ENCODE data around the gene FURIN.
"Not testable (repeated sequence)": the region's sequence is repeated elsewhere in the genome, so short reads cannot be mapped to it uniquely, and the experiment has no call there.

FURIN gene

DNA sequence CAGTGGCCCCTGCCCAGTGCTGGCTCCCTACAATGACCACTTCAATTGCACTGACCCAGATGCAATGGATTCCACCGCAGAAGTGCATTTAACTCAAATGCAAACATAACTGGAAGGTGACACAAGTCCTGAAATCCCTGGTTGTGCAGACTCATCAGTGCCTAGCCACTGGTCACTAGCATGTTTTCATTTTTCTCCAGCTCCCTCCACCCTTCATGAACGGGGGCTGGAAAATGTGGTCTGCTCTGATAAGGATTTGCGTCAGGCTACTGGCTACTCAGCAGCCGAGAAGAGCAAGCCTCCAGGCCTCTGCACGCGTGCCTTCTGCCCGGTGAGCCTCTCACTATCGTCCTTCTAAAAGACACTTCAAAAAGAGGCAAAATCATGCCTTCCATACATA is 27.4 kb upstream of the FURIN start:
- no peak overlapping the region for H3K27ac ChIP-seq (ENCODE audit: insufficient read depth, low read length, poor library complexity, severe bottlenecking)
- H3K4me1 ChIP-seq (ENCODE audit: control insufficient read depth, insufficient read depth, low read length, poor library complexity, severe bottlenecking) = peaks cover 29% of the 10 kb centered on the region
- no peak for DNase-seq
- no peak overlapping the region for H3K4me3 ChIP-seq (ENCODE audit: insufficient read depth, low read depth, low read length, poor library complexity, severe bottlenecking)
- H3K9me3 ChIP-seq (ENCODE audit: control insufficient read depth, low read length) = no peaks in the 10 kb centered on the region
- H3K27me3 ChIP-seq (replicated peaks; ENCODE audit: control insufficient read depth, insufficient read depth, low read length, poor library complexity, severe bottlenecking) = no peaks in the 10 kb centered on the region
- no peaks in the 10 kb centered on the region for H3K36me3 ChIP-seq (ENCODE audit: control insufficient read depth, insufficient read depth, low read length)

DNA sequence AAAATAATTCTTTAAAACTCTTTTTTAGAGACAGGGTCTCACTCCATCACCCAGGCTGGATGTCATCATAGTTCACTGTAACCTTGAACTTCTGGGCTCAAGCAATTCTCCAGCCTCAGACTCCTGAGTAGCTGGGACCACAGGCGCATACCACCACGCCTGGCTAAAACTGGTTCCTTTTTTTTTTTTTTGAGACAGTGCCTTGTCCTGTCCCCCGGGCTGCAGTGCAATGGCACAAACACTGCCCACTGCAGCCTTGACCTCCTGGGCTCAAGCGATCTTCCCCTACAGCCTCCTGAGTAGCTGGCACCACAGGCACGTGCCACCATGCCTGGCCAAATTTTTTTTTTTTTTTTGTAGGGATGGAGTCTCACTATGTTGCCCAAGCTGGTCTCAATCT is 23.7 kb upstream of the FURIN start:
- peaks cover 8% of the 10 kb centered on the region for H3K4me1 ChIP-seq (ENCODE audit: control insufficient read depth, insufficient read depth, low read length, poor library complexity, severe bottlenecking)
- no peaks in the 10 kb centered on the region for H3K36me3 ChIP-seq (ENCODE audit: control insufficient read depth, insufficient read depth, low read length)
- no peak for DNase-seq
- H3K9me3 ChIP-seq (ENCODE audit: control insufficient read depth, low read length) = no peaks in the 10 kb centered on the region
- no peaks in the 10 kb centered on the region for H3K27me3 ChIP-seq (replicated peaks; ENCODE audit: control insufficient read depth, insufficient read depth, low read length, poor library complexity, severe bottlenecking)
- no peak overlapping the region for H3K4me3 ChIP-seq (ENCODE audit: insufficient read depth, low read depth, low read length, poor library complexity, severe bottlenecking)
- H3K27ac ChIP-seq (ENCODE audit: insufficient read depth, low read length, poor library complexity, severe bottlenecking) = no peak overlapping the region

DNA sequence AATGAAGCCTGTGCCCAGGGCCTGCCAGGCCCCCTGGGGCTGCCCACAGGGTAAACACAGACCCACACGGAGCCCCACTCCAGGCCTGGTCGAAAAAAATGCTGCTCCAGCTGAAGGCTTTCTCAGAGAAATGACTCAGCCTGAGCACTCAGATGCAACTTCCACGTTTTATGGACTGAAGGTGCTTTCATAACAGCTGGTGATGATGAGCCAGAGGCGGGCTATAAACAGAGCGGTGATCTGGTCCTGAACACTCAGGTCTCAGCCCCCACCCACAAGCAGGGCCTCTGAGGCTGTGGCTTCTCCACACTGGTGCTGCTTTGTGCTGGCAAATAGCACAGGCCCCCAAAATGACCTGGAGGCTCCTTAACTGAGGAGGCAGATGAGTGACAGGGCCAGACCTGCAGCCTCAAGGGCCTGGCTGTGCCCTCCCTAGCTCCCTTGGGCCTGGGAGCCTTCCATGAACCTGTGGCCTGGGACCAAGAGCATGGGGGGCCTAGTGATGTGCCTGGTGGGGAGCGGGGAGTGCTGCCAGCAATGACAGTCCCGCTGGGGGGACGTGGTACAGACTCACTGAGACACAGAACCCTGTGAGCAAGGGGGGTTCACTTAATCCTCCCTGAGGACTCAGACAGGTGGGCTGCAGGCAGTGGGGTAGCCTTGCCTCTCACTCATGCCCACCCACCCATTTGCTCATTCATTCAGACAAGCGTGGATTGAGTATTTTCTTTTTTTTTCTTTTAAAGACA is 23.0 kb upstream of the FURIN start:
- Histone ChIP-seq H3K27me3 (replicated peaks; ENCODE audit: control insufficient read depth, insufficient read depth, low read length, poor library complexity, severe bottlenecking) (no peaks in the 10 kb centered on the region), H3K4me3 (ENCODE audit: insufficient read depth, low read depth, low read length, poor library complexity, severe bottlenecking) (no peak overlapping the region), H3K27ac (ENCODE audit: insufficient read depth, low read length, poor library complexity, severe bottlenecking) (no peak overlapping the region), H3K4me1 (ENCODE audit: control insufficient read depth, insufficient read depth, low read length, poor library complexity, severe bottlenecking) (peaks cover 4% of the 10 kb centered on the region), H3K36me3 (ENCODE audit: control insufficient read depth, insufficient read depth, low read length) (no peaks in the 10 kb centered on the region), H3K9me3 (ENCODE audit: control insufficient read depth, low read length) (no peaks in the 10 kb centered on the region)
- DNase-seq = no peak

DNA sequence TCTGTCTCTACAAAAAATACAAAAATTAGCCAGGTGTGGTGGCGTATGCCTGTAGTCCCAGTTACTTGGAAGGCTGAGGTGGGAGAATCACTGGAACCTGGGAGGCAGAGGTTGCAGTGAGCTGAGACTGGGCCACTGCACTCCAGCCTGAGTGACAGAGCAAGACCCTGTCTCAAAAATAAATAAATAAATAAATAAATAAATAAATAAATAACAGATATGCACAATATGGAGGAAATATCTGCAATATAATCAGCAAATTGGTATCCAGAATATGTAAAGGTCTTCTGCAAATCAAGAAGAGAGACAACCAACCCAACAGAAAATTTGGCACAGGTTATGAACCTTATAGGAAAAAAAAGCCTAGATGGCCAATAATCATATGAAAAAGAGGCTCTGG is 19.0 kb upstream of the FURIN start:
- not testable (repeated sequence) for DNase-seq; H3K27ac ChIP-seq (ENCODE audit: insufficient read depth, low read length, poor library complexity, severe bottlenecking); H3K9me3 ChIP-seq (ENCODE audit: control insufficient read depth, low read length); H3K4me3 ChIP-seq (ENCODE audit: insufficient read depth, low read depth, low read length, poor library complexity, severe bottlenecking); H3K36me3 ChIP-seq (ENCODE audit: control insufficient read depth, insufficient read depth, low read length); H3K27me3 ChIP-seq (replicated peaks; ENCODE audit: control insufficient read depth, insufficient read depth, low read length, poor library complexity, severe bottlenecking)
- peaks cover 35% of the 10 kb centered on the region for H3K4me1 ChIP-seq (ENCODE audit: control insufficient read depth, insufficient read depth, low read length, poor library complexity, severe bottlenecking)

DNA sequence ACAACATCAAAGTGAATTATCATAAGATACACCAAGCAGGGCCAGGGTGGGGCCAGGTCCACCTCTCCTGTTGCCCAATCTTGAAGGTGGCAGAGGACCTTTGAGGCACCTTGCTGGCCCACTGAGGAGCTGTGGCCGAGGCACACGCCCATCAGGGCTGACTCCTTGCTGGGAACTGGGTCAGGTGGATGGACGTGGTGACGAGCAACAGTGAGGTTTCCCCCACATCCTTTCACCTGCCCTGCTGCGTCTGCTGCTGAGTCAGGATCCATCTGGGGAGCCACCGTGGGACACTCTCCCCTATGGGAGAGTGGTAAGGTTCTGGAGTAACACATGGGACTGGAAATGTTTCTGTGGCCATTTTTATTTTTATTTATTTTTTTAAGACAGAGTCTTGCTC is 17.3 kb upstream of the FURIN start:
- Histone ChIP-seq H3K27ac (ENCODE audit: insufficient read depth, low read length, poor library complexity, severe bottlenecking) (peak overlapping the region; percentile 25), H3K4me1 (ENCODE audit: control insufficient read depth, insufficient read depth, low read length, poor library complexity, severe bottlenecking) (peaks cover 38% of the 10 kb centered on the region), H3K36me3 (ENCODE audit: control insufficient read depth, insufficient read depth, low read length) (no peaks in the 10 kb centered on the region), H3K4me3 (ENCODE audit: insufficient read depth, low read depth, low read length, poor library complexity, severe bottlenecking) (no peak overlapping the region), H3K9me3 (ENCODE audit: control insufficient read depth, low read length) (no peaks in the 10 kb centered on the region), H3K27me3 (replicated peaks; ENCODE audit: control insufficient read depth, insufficient read depth, low read length, poor library complexity, severe bottlenecking) (no peaks in the 10 kb centered on the region)
- peak; percentile 39 to 67 (median 52) for DNase-seq

DNA sequence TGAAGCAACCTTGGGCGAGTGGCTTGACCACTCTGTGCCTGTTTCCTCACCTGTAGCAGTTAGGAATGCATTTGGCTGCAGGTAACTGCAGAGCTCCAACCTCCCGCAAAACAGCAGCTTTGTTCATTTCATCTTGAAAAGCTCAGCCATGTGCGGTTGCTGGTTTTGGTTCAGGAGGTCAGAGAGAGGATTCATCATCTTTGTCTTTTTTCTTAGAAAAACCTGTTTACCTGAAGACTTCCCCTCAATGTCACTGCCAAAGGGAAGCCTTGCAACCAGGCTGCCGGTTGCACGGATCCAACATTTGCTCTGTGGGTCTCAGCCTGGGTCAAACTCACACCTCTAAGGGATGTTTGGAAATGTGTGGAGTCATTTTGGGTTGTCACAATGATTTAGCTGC is 16.4 kb upstream of the FURIN start:
- H3K9me3 ChIP-seq (ENCODE audit: control insufficient read depth, low read length) = no peaks in the 10 kb centered on the region
- no peaks in the 10 kb centered on the region for H3K27me3 ChIP-seq (replicated peaks; ENCODE audit: control insufficient read depth, insufficient read depth, low read length, poor library complexity, severe bottlenecking)
- H3K27ac ChIP-seq (ENCODE audit: insufficient read depth, low read length, poor library complexity, severe bottlenecking) = peak overlapping the region; percentile 60
- DNase-seq = no peak
- H3K4me1 ChIP-seq (ENCODE audit: control insufficient read depth, insufficient read depth, low read length, poor library complexity, severe bottlenecking) = peaks cover 47% of the 10 kb centered on the region
- H3K36me3 ChIP-seq (ENCODE audit: control insufficient read depth, insufficient read depth, low read length) = no peaks in the 10 kb centered on the region
- no peak overlapping the region for H3K4me3 ChIP-seq (ENCODE audit: insufficient read depth, low read depth, low read length, poor library complexity, severe bottlenecking)

DNA sequence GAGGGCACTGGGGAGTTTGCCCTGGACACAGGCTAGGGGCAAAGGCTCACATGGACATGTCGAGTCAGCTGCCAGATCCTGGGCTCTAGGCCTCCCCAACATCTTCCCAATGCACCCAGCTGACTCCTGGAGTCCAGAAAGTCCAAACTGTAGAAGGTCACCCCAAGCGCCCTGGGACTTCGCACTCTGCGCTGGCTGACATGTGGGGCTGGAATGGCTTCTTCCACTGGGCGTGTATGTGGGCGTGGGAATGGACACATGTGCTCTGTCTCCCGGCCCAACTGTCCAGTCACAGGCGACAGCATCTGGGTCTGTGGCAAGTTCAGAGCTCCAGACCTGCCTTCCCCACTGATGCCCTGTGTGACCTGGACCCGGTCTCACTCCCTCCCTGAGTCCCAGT is 13.2 kb upstream of the FURIN start:
- Histone ChIP-seq H3K4me1 (ENCODE audit: control insufficient read depth, insufficient read depth, low read length, poor library complexity, severe bottlenecking) (peaks cover 61% of the 10 kb centered on the region), H3K27me3 (replicated peaks; ENCODE audit: control insufficient read depth, insufficient read depth, low read length, poor library complexity, severe bottlenecking) (no peaks in the 10 kb centered on the region), H3K4me3 (ENCODE audit: insufficient read depth, low read depth, low read length, poor library complexity, severe bottlenecking) (no peak overlapping the region)

DNA sequence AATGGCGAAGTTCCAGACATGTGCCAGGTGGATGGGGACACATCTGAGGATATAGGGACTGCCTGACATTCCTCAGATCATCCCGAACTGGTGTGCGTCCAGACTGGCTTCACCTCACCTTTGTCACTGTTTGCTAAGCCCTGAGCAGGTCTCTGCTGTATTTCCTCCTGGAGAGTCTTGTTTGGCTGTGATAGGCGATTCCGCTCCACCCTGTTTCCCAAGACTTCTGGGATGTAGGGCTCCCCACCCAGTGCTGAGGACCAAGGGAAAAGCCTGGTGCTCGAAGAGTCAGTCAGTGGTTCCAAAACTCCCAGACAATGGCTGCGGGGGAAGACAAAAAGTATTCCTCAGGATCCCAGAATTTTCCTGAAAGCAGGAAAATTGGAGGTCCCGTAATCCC is 11.1 kb upstream of the FURIN start:
- no peaks in the 10 kb centered on the region for H3K9me3 ChIP-seq (ENCODE audit: control insufficient read depth, low read length)
- peak overlapping the region; percentile 71 for H3K27ac ChIP-seq (ENCODE audit: insufficient read depth, low read length, poor library complexity, severe bottlenecking)
- H3K27me3 ChIP-seq (replicated peaks; ENCODE audit: control insufficient read depth, insufficient read depth, low read length, poor library complexity, severe bottlenecking) = no peaks in the 10 kb centered on the region
- peaks cover 43% of the 10 kb centered on the region for H3K4me1 ChIP-seq (ENCODE audit: control insufficient read depth, insufficient read depth, low read length, poor library complexity, severe bottlenecking)
- H3K4me3 ChIP-seq (ENCODE audit: insufficient read depth, low read depth, low read length, poor library complexity, severe bottlenecking) = no peak overlapping the region
- no peak for DNase-seq
- no peaks in the 10 kb centered on the region for H3K36me3 ChIP-seq (ENCODE audit: control insufficient read depth, insufficient read depth, low read length)

More for the DNA sequence above, 13.2 kb upstream of the FURIN start:
- DNase-seq = no peak
- H3K9me3 ChIP-seq (ENCODE audit: control insufficient read depth, low read length) = no peaks in the 10 kb centered on the region
- no peak overlapping the region for H3K27ac ChIP-seq (ENCODE audit: insufficient read depth, low read length, poor library complexity, severe bottlenecking)
- H3K36me3 ChIP-seq (ENCODE audit: control insufficient read depth, insufficient read depth, low read length) = no peaks in the 10 kb centered on the region

DNA sequence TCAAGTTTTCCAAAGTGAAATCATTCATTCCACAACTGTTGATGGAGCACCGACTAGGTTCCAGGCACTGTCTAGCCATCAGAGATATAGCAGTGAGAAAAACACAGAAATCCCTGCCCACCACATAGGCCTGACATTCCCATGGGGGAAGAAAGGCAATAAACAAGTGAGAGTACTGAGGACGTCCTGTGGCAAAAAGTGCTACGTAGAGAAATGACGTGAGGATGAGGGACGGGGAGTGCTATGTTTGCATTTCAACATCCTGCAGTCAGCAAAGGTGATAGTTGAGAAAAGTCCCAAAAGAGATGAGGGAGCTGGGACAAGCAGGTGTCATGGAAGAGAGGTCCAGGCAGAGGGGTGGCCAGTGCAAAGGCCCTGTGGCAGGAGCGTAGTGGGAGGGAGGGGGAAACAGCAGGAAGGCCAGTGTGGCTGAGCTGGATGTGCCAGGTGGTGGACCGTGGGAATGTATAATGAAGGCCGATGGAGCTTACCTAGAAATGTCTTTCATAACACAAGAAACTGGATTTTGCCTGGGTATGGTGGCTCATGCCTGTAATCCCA is 10.4 kb upstream of the FURIN start:
- Histone ChIP-seq H3K27me3 (replicated peaks; ENCODE audit: control insufficient read depth, insufficient read depth, low read length, poor library complexity, severe bottlenecking) (no peaks in the 10 kb centered on the region), H3K36me3 (ENCODE audit: control insufficient read depth, insufficient read depth, low read length) (no peaks in the 10 kb centered on the region), H3K27ac (ENCODE audit: insufficient read depth, low read length, poor library complexity, severe bottlenecking) (peak overlapping the region; percentile 71), H3K4me1 (ENCODE audit: control insufficient read depth, insufficient read depth, low read length, poor library complexity, severe bottlenecking) (peaks cover 36% of the 10 kb centered on the region), H3K4me3 (ENCODE audit: insufficient read depth, low read depth, low read length, poor library complexity, severe bottlenecking) (no peak overlapping the region), H3K9me3 (ENCODE audit: control insufficient read depth, low read length) (no peaks in the 10 kb centered on the region)
- DNase-seq = no peak

DNA sequence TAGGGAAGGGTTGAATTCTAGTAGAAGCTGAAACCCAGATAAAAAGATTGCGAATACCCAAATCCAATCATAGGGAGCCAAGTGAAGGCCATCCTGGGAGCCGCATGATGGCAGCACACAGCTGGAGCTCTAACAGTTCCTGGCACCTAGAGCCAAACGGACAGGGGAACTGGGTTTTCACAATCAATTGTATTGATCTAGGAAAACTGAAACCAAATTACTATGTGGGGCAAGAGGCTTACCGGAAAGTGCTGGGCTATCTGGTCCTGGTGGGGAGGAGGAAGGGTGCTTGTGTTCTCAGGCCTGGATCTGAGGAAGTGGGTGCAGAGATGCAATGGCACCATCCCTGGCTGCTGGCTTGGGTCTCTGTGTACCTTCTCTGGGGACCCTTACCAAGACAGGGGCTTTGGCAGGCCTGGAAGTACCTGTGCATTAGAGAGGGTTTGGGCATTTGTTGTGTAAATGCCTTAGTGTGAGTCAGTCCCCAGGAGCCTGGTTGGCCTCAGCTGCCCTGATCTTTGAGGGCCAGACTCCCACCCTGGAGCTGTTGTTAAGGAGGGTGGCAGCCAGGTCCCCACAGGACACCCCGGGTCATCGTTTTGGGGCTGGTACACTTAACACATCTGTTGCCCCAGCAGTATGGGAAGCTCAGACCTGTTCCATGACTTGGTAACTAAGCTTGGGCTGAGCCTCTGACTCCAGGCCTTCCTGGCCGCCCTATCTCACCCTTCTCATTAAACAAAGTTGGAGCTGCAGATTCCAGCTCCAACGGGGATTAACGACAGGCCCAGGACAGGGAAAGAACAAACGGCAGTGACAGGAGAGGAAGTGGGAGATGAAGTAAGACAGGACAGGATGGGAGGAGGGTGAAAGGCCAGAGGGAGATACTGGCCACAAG is 8.9 kb upstream of the FURIN start:
- peaks cover 30% of the 10 kb centered on the region for H3K4me1 ChIP-seq (ENCODE audit: control insufficient read depth, insufficient read depth, low read length, poor library complexity, severe bottlenecking)
- no peak overlapping the region for H3K27ac ChIP-seq (ENCODE audit: insufficient read depth, low read length, poor library complexity, severe bottlenecking)
- H3K27me3 ChIP-seq (replicated peaks; ENCODE audit: control insufficient read depth, insufficient read depth, low read length, poor library complexity, severe bottlenecking) = no peaks in the 10 kb centered on the region
- H3K36me3 ChIP-seq (ENCODE audit: control insufficient read depth, insufficient read depth, low read length) = no peaks in the 10 kb centered on the region
- no peak overlapping the region for H3K4me3 ChIP-seq (ENCODE audit: insufficient read depth, low read depth, low read length, poor library complexity, severe bottlenecking)
- DNase-seq = no peak
- no peaks in the 10 kb centered on the region for H3K9me3 ChIP-seq (ENCODE audit: control insufficient read depth, low read length)

Data from effector memory CD4-positive, alpha-beta T cell (primary cell).